ENCODE measurements around the gene MNT. TPM values are rescaled to one million over a fixed set of nuclear protein-coding genes. Genes with fewer than 3 reads are reported as not detected.

MNT gene
- total and polyA plus RNA-seq, 9 of the 15 experiments (the other 6 are each of a cell fraction or from before 2014, with no cell fraction given) = 0.18 to 23.8 (median 5.3) TPM

DNA sequence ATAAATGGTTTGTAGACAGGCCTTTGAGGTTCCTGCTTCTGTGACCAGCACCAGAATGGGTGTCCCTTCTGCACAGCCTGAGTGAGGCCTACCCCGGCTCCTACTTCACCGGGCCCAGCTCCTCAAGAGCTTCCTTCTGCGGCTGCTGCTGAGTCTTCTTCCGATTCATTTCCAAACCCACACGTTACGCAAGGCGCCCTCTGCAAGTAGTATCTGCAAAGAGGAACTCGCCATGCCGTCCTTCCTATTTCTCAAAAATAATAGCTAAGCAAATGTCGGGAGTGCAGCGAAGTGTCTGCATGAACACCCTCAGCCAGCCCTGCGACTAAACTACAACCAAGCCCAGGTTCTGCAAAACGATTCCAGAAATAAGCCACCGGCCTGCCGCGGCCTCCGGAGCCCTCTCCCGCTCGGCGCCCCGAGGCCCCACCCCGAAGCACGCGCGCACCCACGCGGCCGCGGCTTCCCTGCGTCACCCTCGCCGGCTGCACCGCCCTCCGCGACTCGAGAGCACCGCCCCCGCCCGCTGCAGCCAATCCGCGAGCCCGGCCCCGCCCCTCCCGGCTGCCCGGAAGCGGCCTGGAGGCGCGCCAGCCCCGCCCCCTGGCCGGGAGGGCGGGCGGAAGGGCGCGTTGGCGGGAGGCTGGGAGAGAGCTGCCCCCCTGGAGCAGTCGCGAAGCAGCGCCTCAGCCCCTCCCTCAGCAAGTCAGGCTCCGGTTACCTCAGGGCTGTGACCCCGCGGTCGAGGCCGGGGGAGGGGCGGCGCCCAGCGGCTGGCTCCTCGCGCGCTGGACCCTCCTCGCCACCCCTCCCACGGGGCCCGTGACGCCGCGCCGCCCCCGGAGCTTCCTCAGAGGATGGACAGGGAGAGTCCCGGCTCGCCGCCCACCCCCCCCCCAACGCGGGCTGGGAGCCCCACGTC lies 8.3 kb downstream of the MNT start (continued):
- TF ChIP-seq ARID3B (CRISPR knock-in tag; IDR thresholded peaks at IDR 0.05; ENCODE audit: borderline replicate concordance) (no peak), HLTF (IDR thresholded peaks at IDR 0.05) (no peak), TARDBP (IDR thresholded peaks at IDR 0.05) (no peak), ILK (tag; IDR thresholded peaks at IDR 0.05; ENCODE audit: borderline replicate concordance, low read depth) (no peak), KAT8 (IDR thresholded peaks at IDR 0.05; ENCODE audit: low read depth) (no peak), LEF1 (IDR thresholded peaks at IDR 0.05) (no peak), ARID1B (IDR thresholded peaks at IDR 0.05) (no peak), KDM5B (IDR thresholded peaks at IDR 0.05; ENCODE audit: insufficient replicate concordance, low read depth, low read length) (no peak), RB1 (IDR thresholded peaks at IDR 0.05; ENCODE audit: low read depth) (peak; percentile 77; the same call in 1 of the 2 replicates), SLC30A9 (CRISPR knock-in tag; IDR thresholded peaks at IDR 0.05) (no peak)
- TF ChIP-seq, protein P1, sequence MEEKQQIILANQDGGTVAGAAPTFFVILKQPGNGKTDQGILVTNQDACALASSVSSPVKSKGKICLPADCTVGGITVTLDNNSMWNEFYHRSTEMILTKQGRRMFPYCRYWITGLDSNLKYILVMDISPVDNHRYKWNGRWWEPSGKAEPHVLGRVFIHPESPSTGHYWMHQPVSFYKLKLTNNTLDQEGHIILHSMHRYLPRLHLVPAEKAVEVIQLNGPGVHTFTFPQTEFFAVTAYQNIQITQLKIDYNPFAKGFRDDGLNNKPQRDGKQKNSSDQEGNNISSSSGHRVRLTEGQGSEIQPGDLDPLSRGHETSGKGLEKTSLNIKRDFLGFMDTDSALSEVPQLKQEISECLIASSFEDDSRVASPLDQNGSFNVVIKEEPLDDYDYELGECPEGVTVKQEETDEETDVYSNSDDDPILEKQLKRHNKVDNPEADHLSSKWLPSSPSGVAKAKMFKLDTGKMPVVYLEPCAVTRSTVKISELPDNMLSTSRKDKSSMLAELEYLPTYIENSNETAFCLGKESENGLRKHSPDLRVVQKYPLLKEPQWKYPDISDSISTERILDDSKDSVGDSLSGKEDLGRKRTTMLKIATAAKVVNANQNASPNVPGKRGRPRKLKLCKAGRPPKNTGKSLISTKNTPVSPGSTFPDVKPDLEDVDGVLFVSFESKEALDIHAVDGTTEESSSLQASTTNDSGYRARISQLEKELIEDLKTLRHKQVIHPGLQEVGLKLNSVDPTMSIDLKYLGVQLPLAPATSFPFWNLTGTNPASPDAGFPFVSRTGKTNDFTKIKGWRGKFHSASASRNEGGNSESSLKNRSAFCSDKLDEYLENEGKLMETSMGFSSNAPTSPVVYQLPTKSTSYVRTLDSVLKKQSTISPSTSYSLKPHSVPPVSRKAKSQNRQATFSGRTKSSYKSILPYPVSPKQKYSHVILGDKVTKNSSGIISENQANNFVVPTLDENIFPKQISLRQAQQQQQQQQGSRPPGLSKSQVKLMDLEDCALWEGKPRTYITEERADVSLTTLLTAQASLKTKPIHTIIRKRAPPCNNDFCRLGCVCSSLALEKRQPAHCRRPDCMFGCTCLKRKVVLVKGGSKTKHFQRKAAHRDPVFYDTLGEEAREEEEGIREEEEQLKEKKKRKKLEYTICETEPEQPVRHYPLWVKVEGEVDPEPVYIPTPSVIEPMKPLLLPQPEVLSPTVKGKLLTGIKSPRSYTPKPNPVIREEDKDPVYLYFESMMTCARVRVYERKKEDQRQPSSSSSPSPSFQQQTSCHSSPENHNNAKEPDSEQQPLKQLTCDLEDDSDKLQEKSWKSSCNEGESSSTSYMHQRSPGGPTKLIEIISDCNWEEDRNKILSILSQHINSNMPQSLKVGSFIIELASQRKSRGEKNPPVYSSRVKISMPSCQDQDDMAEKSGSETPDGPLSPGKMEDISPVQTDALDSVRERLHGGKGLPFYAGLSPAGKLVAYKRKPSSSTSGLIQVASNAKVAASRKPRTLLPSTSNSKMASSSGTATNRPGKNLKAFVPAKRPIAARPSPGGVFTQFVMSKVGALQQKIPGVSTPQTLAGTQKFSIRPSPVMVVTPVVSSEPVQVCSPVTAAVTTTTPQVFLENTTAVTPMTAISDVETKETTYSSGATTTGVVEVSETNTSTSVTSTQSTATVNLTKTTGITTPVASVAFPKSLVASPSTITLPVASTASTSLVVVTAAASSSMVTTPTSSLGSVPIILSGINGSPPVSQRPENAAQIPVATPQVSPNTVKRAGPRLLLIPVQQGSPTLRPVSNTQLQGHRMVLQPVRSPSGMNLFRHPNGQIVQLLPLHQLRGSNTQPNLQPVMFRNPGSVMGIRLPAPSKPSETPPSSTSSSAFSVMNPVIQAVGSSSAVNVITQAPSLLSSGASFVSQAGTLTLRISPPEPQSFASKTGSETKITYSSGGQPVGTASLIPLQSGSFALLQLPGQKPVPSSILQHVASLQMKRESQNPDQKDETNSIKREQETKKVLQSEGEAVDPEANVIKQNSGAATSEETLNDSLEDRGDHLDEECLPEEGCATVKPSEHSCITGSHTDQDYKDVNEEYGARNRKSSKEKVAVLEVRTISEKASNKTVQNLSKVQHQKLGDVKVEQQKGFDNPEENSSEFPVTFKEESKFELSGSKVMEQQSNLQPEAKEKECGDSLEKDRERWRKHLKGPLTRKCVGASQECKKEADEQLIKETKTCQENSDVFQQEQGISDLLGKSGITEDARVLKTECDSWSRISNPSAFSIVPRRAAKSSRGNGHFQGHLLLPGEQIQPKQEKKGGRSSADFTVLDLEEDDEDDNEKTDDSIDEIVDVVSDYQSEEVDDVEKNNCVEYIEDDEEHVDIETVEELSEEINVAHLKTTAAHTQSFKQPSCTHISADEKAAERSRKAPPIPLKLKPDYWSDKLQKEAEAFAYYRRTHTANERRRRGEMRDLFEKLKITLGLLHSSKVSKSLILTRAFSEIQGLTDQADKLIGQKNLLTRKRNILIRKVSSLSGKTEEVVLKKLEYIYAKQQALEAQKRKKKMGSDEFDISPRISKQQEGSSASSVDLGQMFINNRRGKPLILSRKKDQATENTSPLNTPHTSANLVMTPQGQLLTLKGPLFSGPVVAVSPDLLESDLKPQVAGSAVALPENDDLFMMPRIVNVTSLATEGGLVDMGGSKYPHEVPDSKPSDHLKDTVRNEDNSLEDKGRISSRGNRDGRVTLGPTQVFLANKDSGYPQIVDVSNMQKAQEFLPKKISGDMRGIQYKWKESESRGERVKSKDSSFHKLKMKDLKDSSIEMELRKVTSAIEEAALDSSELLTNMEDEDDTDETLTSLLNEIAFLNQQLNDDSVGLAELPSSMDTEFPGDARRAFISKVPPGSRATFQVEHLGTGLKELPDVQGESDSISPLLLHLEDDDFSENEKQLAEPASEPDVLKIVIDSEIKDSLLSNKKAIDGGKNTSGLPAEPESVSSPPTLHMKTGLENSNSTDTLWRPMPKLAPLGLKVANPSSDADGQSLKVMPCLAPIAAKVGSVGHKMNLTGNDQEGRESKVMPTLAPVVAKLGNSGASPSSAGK (IDR thresholded peaks at IDR 0.05) = peak; percentile 45

Data from K562 (cell line).